Stimulated activated CD4-positive, alpha-beta T cell treated with anti-CD3 and anti-CD28 coated beads, Interleukin-15, amount 100 ng/mL, for 1 hour (primary cell): ENCODE results near the gene HRH3.

Experiments used
- DNase-seq, 2 donors: peaks; one replicate each; pipeline ENCODE4 v3.0.0-alpha.2; 2020; ENCODE audit warnings: low read depth in 1 of 2, low spot score in 1 of 2

HRH3 gene

DNA sequence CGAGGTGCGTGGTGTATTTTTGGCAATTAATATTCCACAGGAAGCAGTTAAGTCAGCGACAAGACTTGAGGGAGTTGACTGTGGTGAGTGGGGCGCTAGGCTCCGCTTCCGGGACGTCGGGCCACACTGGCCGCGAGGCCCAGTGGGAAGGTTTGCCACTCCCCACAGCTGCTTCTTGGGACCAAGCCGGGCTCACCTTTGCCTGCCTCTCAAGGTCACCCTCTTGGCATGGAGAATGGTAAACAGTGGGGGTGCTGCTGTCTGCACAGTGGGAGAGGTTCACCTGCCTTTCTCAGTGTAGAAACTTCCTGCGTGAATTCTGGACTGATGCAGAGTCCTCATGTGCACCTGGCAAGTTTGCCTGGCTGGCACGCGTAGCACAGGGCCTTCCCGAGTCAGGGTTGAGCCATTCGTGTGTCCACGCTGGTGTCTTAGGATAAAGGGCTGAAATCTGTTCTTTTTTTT, 24.6 kb upstream of the HRH3 start:
- DNase-seq: no peak

DNA sequence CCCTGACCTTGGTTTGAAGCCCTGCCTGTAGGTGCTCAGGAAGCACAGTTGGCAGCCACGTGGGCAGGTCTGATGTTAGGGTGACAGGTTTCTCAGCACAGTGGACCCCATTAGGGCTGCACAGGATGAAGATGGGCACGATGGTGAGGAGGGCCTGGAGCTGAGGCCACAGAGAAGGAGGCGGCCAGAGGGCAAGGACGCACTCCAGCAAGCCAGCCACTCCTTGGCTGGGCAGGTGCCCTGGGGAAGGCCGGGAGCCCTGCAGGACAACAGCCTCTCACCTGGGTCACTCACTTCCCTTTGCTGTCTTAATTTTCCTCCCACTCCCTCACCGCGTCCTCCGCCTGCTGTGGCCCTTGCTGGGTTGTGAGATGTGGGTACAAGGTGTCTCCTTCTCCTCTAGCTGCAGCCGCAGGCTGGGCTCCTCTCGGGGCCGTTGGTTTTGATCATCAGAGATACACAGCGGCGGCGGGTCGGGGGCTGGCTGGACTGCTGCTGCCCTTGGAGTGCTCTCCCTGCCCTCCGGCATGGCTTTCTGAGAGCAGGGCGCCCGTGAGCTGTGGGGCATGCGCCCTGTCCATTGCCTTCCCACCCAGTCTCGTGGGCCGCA, 23.9 kb upstream of the HRH3 start:
- DNase-seq: no peak

- no peak for DNase-seq
These were observed 23.0 kb upstream of the HRH3 start for GRCh38 chr20:62243106-62243505.

- DNase-seq: no peak
These were observed 22.1 kb upstream of the HRH3 start for GRCh38 chr20:62242176-62242575.

GRCh38 chr20:62241506-62241905, 21.4 kb upstream of the HRH3 start:
- no peak for DNase-seq

- no peak for DNase-seq
These were observed 20.1 kb upstream of the HRH3 start for GRCh38 chr20:62240020-62240685.

DNA sequence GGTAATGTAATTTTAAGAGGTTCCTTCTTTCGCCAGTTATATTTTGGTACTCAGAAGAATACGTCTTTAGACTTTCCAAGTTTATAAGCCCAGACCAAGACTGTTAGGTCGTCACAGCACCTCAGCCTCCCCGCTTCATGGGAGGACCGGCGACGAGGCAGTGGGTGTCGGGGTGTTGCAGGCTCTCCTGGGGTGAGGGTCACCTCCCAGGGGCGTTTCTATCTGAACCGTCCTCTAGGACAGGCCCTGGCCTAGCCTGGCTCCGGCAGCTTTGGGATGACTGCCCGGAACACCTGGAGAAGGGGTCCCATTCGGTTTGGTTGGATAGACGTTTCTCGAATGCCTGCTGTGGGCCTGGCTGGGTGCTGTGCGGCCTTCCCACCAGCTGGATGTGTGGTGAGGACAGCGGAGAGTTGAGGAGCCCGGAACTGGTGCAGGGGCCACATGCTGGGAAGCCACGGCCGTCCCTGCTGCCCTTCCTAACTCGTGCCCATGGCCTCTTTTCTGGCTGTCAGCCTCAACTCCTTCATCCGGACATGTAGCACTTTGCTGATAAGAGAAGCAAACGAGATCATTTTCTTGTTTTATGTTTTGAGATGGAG, 19.3 kb upstream of the HRH3 start:
- no peak for DNase-seq

GRCh38 chr20:62238569-62239277, 18.6 kb upstream of the HRH3 start:
- no peak for DNase-seq

GRCh38 chr20:62237801-62238568, 17.9 kb upstream of the HRH3 start, which contains the start of gene OSBPL2:
TSS of gene OSBPL2 (plus strand) at chr20:62238521. CDS start at chr20:62256185, 17,664 bp downstream.
- peak; percentile 100 for DNase-seq

DNA sequence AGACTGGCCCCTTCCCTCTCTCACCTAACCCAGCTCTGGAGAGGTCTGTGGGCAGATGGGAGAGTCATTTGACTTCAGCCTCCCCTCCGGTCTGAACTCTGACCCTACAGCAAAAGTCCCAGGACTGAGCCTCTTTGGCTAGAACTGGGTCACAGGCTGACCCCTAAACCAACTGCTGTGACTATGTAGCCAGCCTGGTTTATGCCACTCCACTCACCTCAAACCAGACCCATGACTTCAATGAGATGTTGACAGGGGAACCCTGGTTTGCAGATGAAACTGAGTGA, 17.4 kb upstream of the HRH3 start:
- no peak for DNase-seq

- no peak for DNase-seq
These were observed 16.9 kb upstream of the HRH3 start for GRCh38 chr20:62236766-62237513.

GRCh38 chr20:62236200-62236599, 16.1 kb upstream of the HRH3 start:
- DNase-seq: no peak

- DNase-seq: no peak
These were observed 15.7 kb upstream of the HRH3 start for GRCh38 chr20:62235777-62236157.

- no peak for DNase-seq
These were observed 15.1 kb upstream of the HRH3 start for GRCh38 chr20:62235001-62235776.

- DNase-seq: no peak
These were observed 14.3 kb upstream of the HRH3 start for GRCh38 chr20:62234339-62234738.

GRCh38 chr20:62233684-62234083, 13.6 kb upstream of the HRH3 start:
- DNase-seq: no peak

DNA sequence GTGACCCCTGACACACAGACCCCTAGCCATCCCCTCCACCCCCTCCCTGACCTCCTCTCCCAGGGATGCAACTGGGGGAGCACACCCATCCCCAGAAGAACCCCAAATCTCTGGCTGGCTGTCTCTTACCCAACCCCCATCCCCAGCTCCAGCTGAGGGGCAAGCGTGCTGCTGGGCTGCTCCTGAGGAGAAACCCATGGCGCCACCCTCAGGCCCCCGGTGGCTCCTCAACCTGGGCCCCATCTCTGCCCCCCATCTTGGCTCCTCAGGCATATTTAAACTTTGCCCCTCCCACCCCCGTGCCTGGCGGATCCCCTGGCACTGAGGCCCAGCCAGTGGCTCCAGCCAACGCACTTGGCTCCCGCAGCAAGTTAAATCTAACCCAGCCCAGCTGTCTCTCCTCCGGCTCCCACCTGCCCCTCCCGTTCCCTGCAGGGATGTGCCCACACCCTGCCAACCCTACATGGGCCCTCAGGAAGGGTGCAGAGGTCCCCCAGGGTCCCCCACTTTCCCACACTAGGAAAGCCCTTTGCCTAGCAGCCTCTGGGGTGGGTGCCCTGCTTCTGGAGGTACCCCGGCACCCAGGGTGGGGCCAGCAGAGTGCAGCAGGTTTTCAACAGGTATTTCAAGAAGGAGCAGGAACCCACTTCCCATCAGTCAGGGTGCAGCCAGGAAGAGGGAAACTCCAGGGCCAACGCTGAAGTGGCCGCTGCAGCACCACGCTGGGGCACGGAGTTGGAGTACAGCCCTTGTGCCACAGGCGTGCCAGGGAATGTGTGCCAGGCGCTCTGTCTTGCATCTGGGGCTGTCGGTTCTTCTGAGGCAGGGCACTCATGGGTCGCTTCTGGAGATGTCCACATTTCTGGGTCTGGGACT, 12.9 kb upstream of the HRH3 start:
- DNase-seq: no peak

DNA sequence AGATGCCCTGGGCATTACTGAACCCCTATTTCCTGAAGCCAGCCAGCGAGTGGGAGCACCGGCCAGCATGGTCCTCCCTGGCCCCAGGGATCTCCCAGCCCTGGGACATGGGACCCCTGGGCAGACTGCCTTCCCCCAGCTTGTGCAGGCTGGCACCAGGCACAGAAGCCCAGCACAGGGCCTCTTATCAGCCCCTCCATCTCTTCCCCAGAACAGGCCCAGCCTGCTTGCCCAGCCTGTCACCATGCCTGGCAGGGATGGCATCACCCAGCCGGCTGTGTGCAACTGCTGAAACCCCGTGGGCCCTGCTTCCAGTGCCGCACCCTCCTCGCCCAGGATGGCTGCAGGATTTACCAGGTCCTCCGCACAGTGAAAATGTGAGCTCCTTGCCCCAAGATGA, 12.1 kb upstream of the HRH3 start:
- DNase-seq: no peak

- no peak for DNase-seq
These were observed 11.2 kb upstream of the HRH3 start for GRCh38 chr20:62231292-62231691.
